Suppressor macrophage treated with lipopolysaccharide for 1 hour (primary cell): ENCODE results near the gene KRT9.
"Not testable (repeated sequence)": the region's sequence is repeated elsewhere in the genome, so short reads cannot be mapped to it uniquely, and the experiment has no call there.

ENCODE experiments used
- DNase-seq, 3 donors: peaks; one replicate each; pipeline ENCODE4 v3.0.0-alpha.2; 2020 to 2022

Gene KRT9

GRCh38 chr17:41571561-41572434 is at the start of gene KRT9:
Gene KRT9, minus strand, starts transcription at chr17:41572059. Its CDS starts 67 bp downstream, at chr17:41571992.
- no peak for DNase-seq

- not testable (repeated sequence) for DNase-seq
Observed at GRCh38 chr17:41621435-41621817, 49.6 kb upstream of the KRT9 start.

- no peak for DNase-seq
Observed at GRCh38 chr17:41620583-41621434, 49.0 kb upstream of the KRT9 start.

- DNase-seq: not testable (repeated sequence)
Observed at GRCh38 chr17:41619927-41620582, 48.2 kb upstream of the KRT9 start.

- DNase-seq: no peak
Observed at GRCh38 chr17:41619036-41619926, 47.4 kb upstream of the KRT9 start.

GRCh38 chr17:41618341-41619035 is 46.6 kb upstream of the KRT9 start:
- DNase-seq: no peak

- no peak for DNase-seq
Observed at GRCh38 chr17:41617698-41618097, 45.8 kb upstream of the KRT9 start.

GRCh38 chr17:41617136-41617535 is 45.3 kb upstream of the KRT9 start:
- DNase-seq: no peak

GRCh38 chr17:41616486-41616885 is 44.6 kb upstream of the KRT9 start:
- not testable (repeated sequence) for DNase-seq

GRCh38 chr17:41615454-41615853 is 43.6 kb upstream of the KRT9 start:
- DNase-seq: no peak

GRCh38 chr17:41614767-41615166 is 42.9 kb upstream of the KRT9 start:
- DNase-seq: not testable (repeated sequence)

- DNase-seq: no peak
Observed at GRCh38 chr17:41614098-41614497, 42.2 kb upstream of the KRT9 start.

GRCh38 chr17:41613277-41614082 is 41.6 kb upstream of the KRT9 start:
- no peak for DNase-seq

GRCh38 chr17:41612376-41613160 is 40.7 kb upstream of the KRT9 start, which contains the start of gene KRT16:
Gene KRT16, minus strand, starts transcription at chr17:41612767. Its CDS starts 79 bp downstream, at chr17:41612688.
- DNase-seq: not testable (repeated sequence)

GRCh38 chr17:41610965-41611640 is 39.2 kb upstream of the KRT9 start:
- no peak for DNase-seq

GRCh38 chr17:41610061-41610517 is 38.2 kb upstream of the KRT9 start:
- peak in 1 of 3 donors; percentile 20 for DNase-seq

- DNase-seq: not testable (repeated sequence)
Observed at GRCh38 chr17:41606930-41607329, 35.1 kb upstream of the KRT9 start.

- no peak for DNase-seq
Observed at GRCh38 chr17:41602524-41602923, 30.7 kb upstream of the KRT9 start.

- DNase-seq: no peak
Observed at GRCh38 chr17:41600318-41600717, 28.5 kb upstream of the KRT9 start.
